Smooth muscle cell (in vitro differentiated cells): ENCODE results near the gene CBLIF. TPM values are rescaled to one million over a fixed set of nuclear protein-coding genes. Genes with fewer than 3 reads are reported as not detected.

Source experiments
- DNase-seq: peaks from one replicate; lab custom pipeline; 2025; ENCODE audit not compliant: unreplicated experiment; lab: John Stamatoyannopoulos, UW
- H2AFZ ChIP-seq: fragments of 200-600 bp; sonication (generic); 2 replicates; pipeline ENCODE4 v1.6.0; 2016; ENCODE audit warnings: antibody characterized with exemption, low read depth, mild to moderate bottlenecking
- H3F3A ChIP-seq: fragments of 200-600 bp; sonication (generic); 2 replicates; pipeline ENCODE4 v1.6.0; 2017; ENCODE audit warnings: antibody characterized with exemption, low read depth
- H3K27ac ChIP-seq: fragments of 200-600 bp; sonication (generic); 2 replicates; pipeline ENCODE4 v1.5.1; 2016; ENCODE audit warnings: low read depth, mild to moderate bottlenecking
- H3K27me3 ChIP-seq: fragments of 200-600 bp; sonication (generic); 2 replicates; pipeline ENCODE4 v1.6.1; 2016; ENCODE audit warnings: low read depth, mild to moderate bottlenecking
- H3K36me3 ChIP-seq: fragments of 200-600 bp; sonication (generic); 2 replicates; pipeline ENCODE4 v1.5.1; 2016; ENCODE audit warnings: low read depth
- H3K4me1 ChIP-seq: fragments of 200-600 bp; sonication (generic); 2 replicates; pipeline ENCODE4 v1.5.1; 2016; ENCODE audit warnings: low read depth
- H3K4me2 ChIP-seq: fragments of 200-600 bp; sonication (generic); 2 replicates; pipeline ENCODE4 v1.6.0; 2016; ENCODE audit warnings: mild to moderate bottlenecking
- H3K4me3 ChIP-seq: fragments of 200-600 bp; sonication (generic); 2 replicates; pipeline ENCODE4 v1.5.1; 2016; ENCODE audit warnings: mild to moderate bottlenecking
- H3K79me2 ChIP-seq: fragments of 200-600 bp; sonication (generic); 2 replicates; pipeline ENCODE4 v1.6.0; 2016; ENCODE audit warnings: low read depth, mild to moderate bottlenecking
- H3K9ac ChIP-seq: fragments of 200-600 bp; sonication (generic); 2 replicates; pipeline ENCODE4 v1.6.0; 2016; ENCODE audit warnings: low read depth
- H3K9me3 ChIP-seq: fragments of 200-600 bp; sonication (generic); replicated peaks from 2 replicates; pipeline ENCODE4 v1.5.1; 2016; ENCODE audit warnings: low read depth
- H4K20me1 ChIP-seq: fragments of 200-600 bp; sonication (generic); 2 replicates; pipeline ENCODE4 v1.6.0; 2016; ENCODE audit warnings: low read depth
- CTCF ChIP-seq: fragments of 200-600 bp; sonication (generic); IDR thresholded peaks from 2 replicates; pipeline ENCODE4 v1.5.1; 2017; ENCODE audit warnings: borderline replicate concordance, mild to moderate bottlenecking, antibody characterized with exemption; ENCODE audit not compliant: insufficient read depth, poor library complexity, severe bottlenecking
- WGBS: methylation state at CpG from one replicate; pipeline ENCODE4 v1.1.7; 2016; ENCODE audit warnings: low lambda C conversion rate; 5-methylcytosine and 5-hydroxymethylcytosine counted together
- polyA plus RNA-seq: library from polyadenylated mRNA; unstranded; fragments of >200 nt; fragmentation: Nextera tagmentation; extraction: Ambion mirVana; gene quantifications from 2 replicates; pipeline ENCODE4 v1.2.1, GENCODE V29; 2016
- total RNA-seq: library from RNA; depleted of rRNA; stranded (reverse); fragments of >200 nt; gene quantifications from 2 replicates; pipeline ENCODE4 v1.2.3, GENCODE V29; 2014

CBLIF gene
- total and polyA plus RNA-seq, 2 experiments from 2014 or later = not detected

DNA sequence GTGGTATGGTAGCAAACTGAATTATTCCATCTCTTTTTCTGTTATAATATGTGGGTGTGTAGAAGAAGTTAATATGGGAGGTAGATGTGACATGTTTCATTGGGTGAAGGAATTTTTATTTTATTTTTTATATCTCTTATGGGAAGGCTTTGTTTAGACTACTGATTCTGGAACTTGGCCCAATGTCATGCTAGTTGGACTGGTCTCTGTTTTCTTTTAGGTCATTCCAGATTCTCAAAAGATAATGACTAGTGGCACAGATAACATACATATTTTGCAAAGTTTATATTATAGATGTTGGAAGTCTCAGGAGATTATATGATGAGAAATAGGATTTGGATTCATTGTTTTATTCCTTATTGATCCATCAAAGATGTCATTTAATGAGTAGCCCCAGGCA, 32.0 kb upstream of the CBLIF start:
- Histone ChIP-seq H3K36me3 (no peaks in the 10 kb centered on the region), H3K79me2 (no peaks in the 10 kb centered on the region), H3K9me3 (no peaks in the 10 kb centered on the region), H3K4me3 (no peak overlapping the region), H3F3A (no peaks in the 10 kb centered on the region), H3K4me1 (no peaks in the 10 kb centered on the region), H2AFZ (no peak overlapping the region), H3K9ac (no peak overlapping the region), H3K4me2 (no peak overlapping the region), H3K27ac (no peak overlapping the region), H3K27me3 (no peaks in the 10 kb centered on the region), H4K20me1 (no peaks in the 10 kb centered on the region)
- TF ChIP-seq CTCF = no peak
- no peak for DNase-seq

DNA sequence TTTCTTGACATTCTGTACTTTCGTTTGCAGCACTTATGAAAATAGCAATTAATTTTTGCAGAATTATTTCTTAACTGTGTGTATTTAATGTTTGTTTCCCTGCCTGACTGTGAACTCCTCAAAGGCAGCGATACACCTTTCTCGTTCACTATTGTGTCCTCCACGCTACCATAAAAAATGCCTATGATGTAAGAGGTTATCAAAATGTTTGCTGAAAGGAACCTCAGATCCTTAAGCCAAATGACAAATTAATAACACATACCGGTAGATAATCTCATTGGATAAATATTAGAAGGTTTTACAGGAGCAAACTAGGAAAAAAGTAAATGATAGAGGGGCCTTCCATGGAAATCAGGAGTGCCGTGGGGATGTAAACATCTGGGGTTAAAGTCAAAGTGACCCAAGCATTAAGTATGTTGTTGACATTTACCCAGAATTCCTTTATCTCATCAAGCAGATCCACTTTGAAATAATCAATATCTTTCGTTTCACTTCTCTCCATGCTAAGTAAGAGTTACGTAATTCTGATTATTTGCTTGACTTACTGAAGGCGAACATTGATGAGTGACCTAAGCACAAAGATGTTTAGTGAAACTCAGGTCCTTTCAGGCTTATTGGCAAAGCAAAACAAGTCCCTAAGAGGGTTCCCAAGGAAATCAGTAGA, 30.7 kb upstream of the CBLIF start:
- Histone ChIP-seq H3K9me3 (no peaks in the 10 kb centered on the region), H3K79me2 (no peaks in the 10 kb centered on the region), H3F3A (no peaks in the 10 kb centered on the region), H3K4me3 (no peak overlapping the region), H3K4me2 (no peak overlapping the region), H3K36me3 (no peaks in the 10 kb centered on the region), H3K27ac (no peak overlapping the region), H2AFZ (no peak overlapping the region), H3K9ac (no peak overlapping the region), H4K20me1 (no peaks in the 10 kb centered on the region), H3K27me3 (no peaks in the 10 kb centered on the region), H3K4me1 (no peaks in the 10 kb centered on the region)
- 91% methylated on average over 9 of the region's 9 CpGs for WGBS
- TF ChIP-seq CTCF = no peak
- DNase-seq = no peak

GRCh38 chr11:59872076-59872475, 26.8 kb upstream of the CBLIF start:
- no peaks in the 10 kb centered on the region for H3K9me3 ChIP-seq
- no peaks in the 10 kb centered on the region for H3F3A ChIP-seq
- H3K36me3 ChIP-seq = no peaks in the 10 kb centered on the region
- TF ChIP-seq CTCF = no peak
- no peaks in the 10 kb centered on the region for H3K79me2 ChIP-seq
- no peak overlapping the region for H3K9ac ChIP-seq
- no peak overlapping the region for H3K4me2 ChIP-seq
- no peak for DNase-seq
- no peak overlapping the region for H3K27ac ChIP-seq
- no peaks in the 10 kb centered on the region for H3K4me1 ChIP-seq
- H4K20me1 ChIP-seq = no peaks in the 10 kb centered on the region
- H3K27me3 ChIP-seq = no peaks in the 10 kb centered on the region
- H3K4me3 ChIP-seq = no peak overlapping the region
- H2AFZ ChIP-seq = no peak overlapping the region

DNA sequence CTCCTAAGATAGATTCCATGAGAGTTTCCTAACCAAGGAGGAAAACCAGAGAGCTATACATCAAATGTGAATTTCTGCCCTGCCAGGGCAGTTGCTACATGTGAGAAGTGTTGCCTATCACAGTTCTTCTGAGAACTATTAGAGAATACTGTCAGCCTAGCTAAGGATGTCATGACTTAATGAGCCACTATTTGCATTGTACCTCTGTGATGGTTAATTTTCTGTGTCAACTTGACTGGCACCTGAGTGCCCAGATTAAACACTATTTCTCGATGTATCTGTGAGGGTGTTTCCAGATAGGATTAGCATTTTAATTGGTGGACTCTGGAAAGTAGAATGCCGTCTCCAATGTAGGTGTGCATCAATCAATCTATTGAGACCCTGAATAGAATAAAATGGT, 22.6 kb upstream of the CBLIF start:
- WGBS = 90% methylated on average over 2 of the region's 2 CpGs

More for the DNA sequence above, 22.6 kb upstream of the CBLIF start:
- Histone ChIP-seq H3F3A (no peaks in the 10 kb centered on the region), H3K27me3 (no peaks in the 10 kb centered on the region), H3K9ac (no peak overlapping the region), H3K36me3 (no peaks in the 10 kb centered on the region), H3K79me2 (no peaks in the 10 kb centered on the region), H2AFZ (no peak overlapping the region), H3K27ac (no peak overlapping the region), H3K9me3 (no peaks in the 10 kb centered on the region), H3K4me2 (no peak overlapping the region), H4K20me1 (no peaks in the 10 kb centered on the region), H3K4me3 (no peak overlapping the region), H3K4me1 (no peaks in the 10 kb centered on the region)
- no peak for DNase-seq
- no peak for TF ChIP-seq CTCF
